Smooth muscle cell (in vitro differentiated cells): Measurements from ENCODE around the gene NLRC4. TPM values are rescaled to one million over a fixed set of nuclear protein-coding genes. Genes with fewer than 3 reads are reported as not detected.

Experiments used
- DNase-seq: peaks from one replicate; lab custom pipeline; 2025; ENCODE audit not compliant: unreplicated experiment; lab: John Stamatoyannopoulos, UW
- H2AFZ ChIP-seq: fragments of 200-600 bp; sonication (generic); 2 replicates; pipeline ENCODE4 v1.6.0; 2016; ENCODE audit warnings: antibody characterized with exemption, low read depth, mild to moderate bottlenecking
- H3F3A ChIP-seq: fragments of 200-600 bp; sonication (generic); 2 replicates; pipeline ENCODE4 v1.6.0; 2017; ENCODE audit warnings: antibody characterized with exemption, low read depth
- H3K27ac ChIP-seq: fragments of 200-600 bp; sonication (generic); 2 replicates; pipeline ENCODE4 v1.5.1; 2016; ENCODE audit warnings: low read depth, mild to moderate bottlenecking
- H3K27me3 ChIP-seq: fragments of 200-600 bp; sonication (generic); 2 replicates; pipeline ENCODE4 v1.6.1; 2016; ENCODE audit warnings: low read depth, mild to moderate bottlenecking
- H3K36me3 ChIP-seq: fragments of 200-600 bp; sonication (generic); 2 replicates; pipeline ENCODE4 v1.5.1; 2016; ENCODE audit warnings: low read depth
- H3K4me1 ChIP-seq: fragments of 200-600 bp; sonication (generic); 2 replicates; pipeline ENCODE4 v1.5.1; 2016; ENCODE audit warnings: low read depth
- H3K4me2 ChIP-seq: fragments of 200-600 bp; sonication (generic); 2 replicates; pipeline ENCODE4 v1.6.0; 2016; ENCODE audit warnings: mild to moderate bottlenecking
- H3K4me3 ChIP-seq: fragments of 200-600 bp; sonication (generic); 2 replicates; pipeline ENCODE4 v1.5.1; 2016; ENCODE audit warnings: mild to moderate bottlenecking
- H3K79me2 ChIP-seq: fragments of 200-600 bp; sonication (generic); 2 replicates; pipeline ENCODE4 v1.6.0; 2016; ENCODE audit warnings: low read depth, mild to moderate bottlenecking
- H3K9ac ChIP-seq: fragments of 200-600 bp; sonication (generic); 2 replicates; pipeline ENCODE4 v1.6.0; 2016; ENCODE audit warnings: low read depth
- H3K9me3 ChIP-seq: fragments of 200-600 bp; sonication (generic); replicated peaks from 2 replicates; pipeline ENCODE4 v1.5.1; 2016; ENCODE audit warnings: low read depth
- H4K20me1 ChIP-seq: fragments of 200-600 bp; sonication (generic); 2 replicates; pipeline ENCODE4 v1.6.0; 2016; ENCODE audit warnings: low read depth
- CTCF ChIP-seq: fragments of 200-600 bp; sonication (generic); IDR thresholded peaks from 2 replicates; pipeline ENCODE4 v1.5.1; 2017; ENCODE audit warnings: borderline replicate concordance, mild to moderate bottlenecking, antibody characterized with exemption; ENCODE audit not compliant: insufficient read depth, poor library complexity, severe bottlenecking
- WGBS: methylation state at CpG from one replicate; pipeline ENCODE4 v1.1.7; 2016; ENCODE audit warnings: low lambda C conversion rate; 5-methylcytosine and 5-hydroxymethylcytosine counted together
- polyA plus RNA-seq: library from polyadenylated mRNA; unstranded; fragments of >200 nt; fragmentation: Nextera tagmentation; extraction: Ambion mirVana; gene quantifications from 2 replicates; pipeline ENCODE4 v1.2.1, GENCODE V29; 2016
- total RNA-seq: library from RNA; depleted of rRNA; stranded (reverse); fragments of >200 nt; gene quantifications from 2 replicates; pipeline ENCODE4 v1.2.3, GENCODE V29; 2014

Gene NLRC4
- total and polyA plus RNA-seq, 2 experiments from 2014 or later, result 0.16 TPM; not detected in 1

GRCh38 chr2:32248299-32248698, 16.4 kb downstream of the NLRC4 start:
- no peak overlapping the region for H2AFZ ChIP-seq
- H3K4me1 ChIP-seq, result no peaks in the 10 kb centered on the region
- no peaks in the 10 kb centered on the region for H3K36me3 ChIP-seq
- 96% methylated on average over 3 of the region's 3 CpGs for WGBS
- no peak overlapping the region for H3K27ac ChIP-seq
- H3K27me3 ChIP-seq, result no peaks in the 10 kb centered on the region
- H3K9ac ChIP-seq, result no peak overlapping the region
- H3K4me3 ChIP-seq, result no peak overlapping the region
- no peaks in the 10 kb centered on the region for H3F3A ChIP-seq
- no peak for DNase-seq
- no peak overlapping the region for H3K4me2 ChIP-seq
- no peaks in the 10 kb centered on the region for H4K20me1 ChIP-seq
- H3K9me3 ChIP-seq, result no peaks in the 10 kb centered on the region
- no peak for TF ChIP-seq CTCF
- H3K79me2 ChIP-seq, result no peaks in the 10 kb centered on the region

- Histone ChIP-seq H3K9me3 (no peaks in the 10 kb centered on the region), H3K27ac (no peak overlapping the region), H3K4me2 (no peak overlapping the region), H3F3A (no peaks in the 10 kb centered on the region), H3K36me3 (no peaks in the 10 kb centered on the region), H3K79me2 (no peaks in the 10 kb centered on the region), H3K4me1 (no peaks in the 10 kb centered on the region), H3K4me3 (no peak overlapping the region), H2AFZ (no peak overlapping the region), H3K9ac (no peak overlapping the region), H4K20me1 (no peaks in the 10 kb centered on the region), H3K27me3 (no peaks in the 10 kb centered on the region)
- TF ChIP-seq CTCF, result no peak
- 84% methylated on average over 4 of the region's 4 CpGs for WGBS
- DNase-seq, result no peak
Observed at GRCh38 chr2:32246911-32247310, 17.8 kb downstream of the NLRC4 start.

- no peak overlapping the region for H3K4me2 ChIP-seq
- WGBS, result 97% methylated on average over 3 of the region's 3 CpGs
- H3K27ac ChIP-seq, result no peak overlapping the region
- no peaks in the 10 kb centered on the region for H3K9me3 ChIP-seq
- no peaks in the 10 kb centered on the region for H3K27me3 ChIP-seq
- H3K4me1 ChIP-seq, result no peaks in the 10 kb centered on the region
- no peaks in the 10 kb centered on the region for H3K36me3 ChIP-seq
- no peak for DNase-seq
- H3K79me2 ChIP-seq, result no peaks in the 10 kb centered on the region
- H3K4me3 ChIP-seq, result no peak overlapping the region
- H4K20me1 ChIP-seq, result no peaks in the 10 kb centered on the region
- no peaks in the 10 kb centered on the region for H3F3A ChIP-seq
- H3K9ac ChIP-seq, result no peak overlapping the region
- no peak overlapping the region for H2AFZ ChIP-seq
- TF ChIP-seq CTCF, result no peak
Observed at GRCh38 chr2:32242331-32242730, 22.4 kb downstream of the NLRC4 start.

- no peaks in the 10 kb centered on the region for H3F3A ChIP-seq
- H4K20me1 ChIP-seq, result no peaks in the 10 kb centered on the region
- no peak overlapping the region for H3K4me3 ChIP-seq
- no peaks in the 10 kb centered on the region for H3K79me2 ChIP-seq
- TF ChIP-seq CTCF, result no peak
- no peak overlapping the region for H2AFZ ChIP-seq
- no peaks in the 10 kb centered on the region for H3K4me1 ChIP-seq
- no peaks in the 10 kb centered on the region for H3K36me3 ChIP-seq
- no peaks in the 10 kb centered on the region for H3K27me3 ChIP-seq
- no peak overlapping the region for H3K4me2 ChIP-seq
- H3K27ac ChIP-seq, result no peak overlapping the region
- DNase-seq, result no peak
- no peaks in the 10 kb centered on the region for H3K9me3 ChIP-seq
- 93% methylated on average over 2 of the region's 2 CpGs for WGBS
- no peak overlapping the region for H3K9ac ChIP-seq
Observed at GRCh38 chr2:32237996-32238395, 26.7 kb downstream of the NLRC4 start.
